HG02981 (cell line): ENCODE measurements around the gene GPA33.

Experiments used
- ATAC-seq: cut with Tn5 transposase; IDR thresholded peaks from one replicate; pipeline ENCODE4 v1.9.1; 2021; ENCODE audit warnings: mild to moderate bottlenecking, moderate library complexity; ENCODE audit not compliant: unreplicated experiment

The GPA33 gene

GRCh38 chr1:167090314-167090942 lies at the start of gene GPA33:
GPA33 (minus strand) TSS chr1:167090377; CDS start chr1:167090287, 90 bp downstream.
- no peak for ATAC-seq

GRCh38 chr1:167138703-167139102 lies 48.5 kb upstream of the GPA33 start:
- no peak for ATAC-seq

DNA sequence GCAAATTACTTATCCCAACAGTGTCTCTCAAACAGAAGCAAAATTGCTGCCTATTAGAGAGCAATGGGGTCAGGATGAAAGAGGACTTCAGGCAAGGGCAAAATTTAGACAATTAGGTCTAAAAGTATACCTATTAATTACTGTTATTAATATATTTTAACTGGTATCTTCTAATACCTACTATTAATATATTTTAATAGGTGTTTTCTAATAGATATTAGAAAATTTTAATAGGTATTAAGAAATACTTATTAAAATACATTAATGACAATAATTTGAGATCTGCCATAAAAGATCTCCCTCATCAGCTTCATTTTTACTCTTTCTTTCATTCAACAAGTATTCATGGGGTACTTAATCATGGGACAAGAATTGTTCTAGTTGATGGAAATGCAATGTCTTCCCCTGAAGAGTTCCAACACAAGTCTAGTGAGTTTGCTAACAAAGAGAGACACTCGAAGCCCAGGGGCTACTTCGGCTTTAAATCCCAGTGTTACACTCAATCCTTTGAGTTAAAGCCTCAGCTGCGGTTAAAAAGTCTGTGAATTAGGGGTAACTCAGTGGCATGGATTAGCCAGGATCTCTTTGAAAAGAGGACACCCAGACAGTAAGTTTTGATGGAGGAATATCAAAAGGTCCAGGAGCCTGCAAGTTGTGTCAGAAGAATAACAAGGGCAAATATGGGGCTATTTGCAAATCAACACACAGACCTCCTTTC lies 47.8 kb upstream of the GPA33 start:
- no peak for ATAC-seq

DNA sequence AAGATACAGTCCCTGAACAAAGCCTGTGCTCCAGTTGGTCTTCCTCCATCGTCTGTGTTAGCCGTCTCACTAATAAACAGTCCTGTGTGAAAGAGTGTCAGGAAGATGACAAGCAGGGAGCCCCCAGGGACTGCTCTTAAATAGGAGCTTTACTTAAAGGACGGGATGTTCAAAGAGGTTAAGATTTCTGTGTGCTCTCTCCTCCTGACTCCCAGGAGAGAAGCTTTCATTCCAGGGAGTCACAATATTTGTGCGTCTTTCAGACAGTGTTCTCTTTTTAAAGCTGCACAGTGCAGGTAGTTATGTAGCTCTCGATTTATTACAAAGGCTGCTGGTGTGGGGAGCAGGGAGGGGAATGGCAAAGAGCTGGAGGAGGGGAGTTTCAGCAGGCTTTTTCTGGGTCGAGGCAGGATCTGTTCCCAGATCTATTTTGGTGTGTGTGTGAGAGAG lies 47.2 kb upstream of the GPA33 start:
- no peak for ATAC-seq

GRCh38 chr1:167136806-167137205 lies 46.6 kb upstream of the GPA33 start:
- no peak for ATAC-seq

DNA sequence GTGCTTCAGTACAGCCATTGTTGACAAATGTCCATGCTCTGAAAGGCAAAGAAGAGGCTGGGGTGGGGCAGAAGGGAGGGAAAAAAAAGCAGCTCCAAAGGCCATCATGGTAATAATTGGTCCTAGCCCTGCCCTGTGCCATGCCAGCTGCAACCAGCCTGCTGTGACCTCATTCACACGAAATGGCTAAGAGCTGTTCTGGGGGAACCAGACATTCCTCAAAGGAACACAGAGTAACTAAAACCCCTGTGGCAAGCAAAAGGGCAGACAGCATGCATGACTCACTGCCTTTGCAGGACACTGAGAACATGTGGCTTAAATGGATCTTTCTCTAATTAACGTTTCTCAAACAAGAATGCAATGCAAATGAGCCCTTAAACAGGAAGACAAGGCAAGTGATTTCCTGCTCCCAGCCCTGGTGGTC lies 46.0 kb upstream of the GPA33 start:
- ATAC-seq = no peak

GRCh38 chr1:167135281-167135840 lies 45.2 kb upstream of the GPA33 start:
- ATAC-seq = no peak

GRCh38 chr1:167132301-167133010 lies 42.3 kb upstream of the GPA33 start:
- no peak for ATAC-seq

- ATAC-seq = no peak
Measured at GRCh38 chr1:167130829-167131510, 40.8 kb upstream of the GPA33 start.

- ATAC-seq = no peak
Measured at GRCh38 chr1:167128261-167129227, 38.4 kb upstream of the GPA33 start.

GRCh38 chr1:167127661-167128060 lies 37.5 kb upstream of the GPA33 start:
- ATAC-seq = no peak

GRCh38 chr1:167127236-167127635 lies 37.1 kb upstream of the GPA33 start:
- no peak for ATAC-seq

GRCh38 chr1:167126811-167127210 lies 36.6 kb upstream of the GPA33 start:
- ATAC-seq = no peak

DNA sequence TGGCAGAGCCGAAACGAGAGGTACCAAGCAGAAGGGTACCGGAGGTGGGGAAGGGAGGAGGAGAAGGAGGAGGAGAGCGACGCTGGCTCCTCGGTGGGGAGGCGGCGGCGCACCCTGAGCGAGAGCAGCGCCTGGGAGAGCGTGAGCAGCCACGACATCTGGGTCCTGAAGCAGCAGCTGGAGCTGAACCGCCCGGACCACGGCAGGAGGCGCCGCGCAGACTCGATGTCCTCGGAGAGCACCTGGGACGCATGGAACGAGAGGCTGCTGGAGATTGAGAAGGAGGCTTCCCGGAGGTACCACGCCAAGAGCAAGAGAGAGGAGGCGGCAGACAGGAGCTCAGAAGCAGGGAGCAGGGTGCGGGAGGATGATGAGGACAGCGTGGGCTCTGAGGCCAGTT lies 36.1 kb upstream of the GPA33 start:
- no peak for ATAC-seq

DNA sequence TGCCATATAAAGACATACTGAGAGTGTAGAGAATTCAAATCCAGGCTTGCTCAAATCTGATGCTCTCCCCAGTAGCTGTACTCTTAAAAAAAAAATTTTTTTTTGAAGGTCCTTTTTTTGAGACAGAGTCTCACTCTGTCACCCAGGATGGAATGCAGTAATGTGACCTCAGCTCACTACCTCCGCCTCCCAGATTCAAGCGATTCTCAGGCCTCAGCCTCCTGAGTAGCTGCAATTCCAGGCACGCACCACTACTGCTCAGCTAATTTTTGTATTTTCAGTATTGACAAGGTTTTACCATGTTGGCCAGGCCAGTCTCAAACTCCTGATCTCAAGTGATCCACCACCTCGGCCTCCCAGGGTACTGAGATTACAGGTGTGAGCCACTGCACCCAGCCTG lies 32.4 kb upstream of the GPA33 start:
- no peak for ATAC-seq

- ATAC-seq = no peak
Measured at GRCh38 chr1:167122121-167122480, 31.9 kb upstream of the GPA33 start.

- no peak for ATAC-seq
Measured at GRCh38 chr1:167121375-167122120, 31.4 kb upstream of the GPA33 start.

GRCh38 chr1:167120899-167121298 lies 30.7 kb upstream of the GPA33 start:
- no peak for ATAC-seq

DNA sequence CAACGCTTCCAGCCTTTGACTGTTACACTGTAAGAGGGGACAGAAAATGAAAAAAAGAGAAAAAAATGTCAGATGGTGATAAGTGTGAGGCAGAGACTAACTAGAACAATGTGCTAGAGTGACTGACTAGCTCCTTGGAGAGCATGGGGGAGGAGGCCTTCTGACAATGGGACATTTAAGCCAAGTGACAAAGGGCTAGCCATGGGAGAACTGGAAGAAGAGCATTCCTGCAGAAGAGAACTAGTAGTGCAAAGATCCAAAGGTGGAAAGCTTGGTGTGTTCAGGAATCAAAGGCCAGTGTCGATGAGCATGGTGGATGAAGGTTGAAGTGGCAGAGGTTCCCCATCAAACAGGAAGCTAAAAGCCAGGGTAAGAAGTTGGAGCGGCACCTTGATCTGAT lies 29.5 kb upstream of the GPA33 start:
- ATAC-seq = no peak
